ENCODE measurements around the gene SEC22A.

Gene SEC22A

GRCh38 chr3:123290107-123290930, 88.6 kb downstream of the SEC22A start:
- no peak for DNase-seq

- DNase-seq, result no peak
Measured at GRCh38 chr3:123290962-123291361, 89.2 kb downstream of the SEC22A start.

GRCh38 chr3:123291404-123291803, 89.7 kb downstream of the SEC22A start:
- no peak for DNase-seq

DNA sequence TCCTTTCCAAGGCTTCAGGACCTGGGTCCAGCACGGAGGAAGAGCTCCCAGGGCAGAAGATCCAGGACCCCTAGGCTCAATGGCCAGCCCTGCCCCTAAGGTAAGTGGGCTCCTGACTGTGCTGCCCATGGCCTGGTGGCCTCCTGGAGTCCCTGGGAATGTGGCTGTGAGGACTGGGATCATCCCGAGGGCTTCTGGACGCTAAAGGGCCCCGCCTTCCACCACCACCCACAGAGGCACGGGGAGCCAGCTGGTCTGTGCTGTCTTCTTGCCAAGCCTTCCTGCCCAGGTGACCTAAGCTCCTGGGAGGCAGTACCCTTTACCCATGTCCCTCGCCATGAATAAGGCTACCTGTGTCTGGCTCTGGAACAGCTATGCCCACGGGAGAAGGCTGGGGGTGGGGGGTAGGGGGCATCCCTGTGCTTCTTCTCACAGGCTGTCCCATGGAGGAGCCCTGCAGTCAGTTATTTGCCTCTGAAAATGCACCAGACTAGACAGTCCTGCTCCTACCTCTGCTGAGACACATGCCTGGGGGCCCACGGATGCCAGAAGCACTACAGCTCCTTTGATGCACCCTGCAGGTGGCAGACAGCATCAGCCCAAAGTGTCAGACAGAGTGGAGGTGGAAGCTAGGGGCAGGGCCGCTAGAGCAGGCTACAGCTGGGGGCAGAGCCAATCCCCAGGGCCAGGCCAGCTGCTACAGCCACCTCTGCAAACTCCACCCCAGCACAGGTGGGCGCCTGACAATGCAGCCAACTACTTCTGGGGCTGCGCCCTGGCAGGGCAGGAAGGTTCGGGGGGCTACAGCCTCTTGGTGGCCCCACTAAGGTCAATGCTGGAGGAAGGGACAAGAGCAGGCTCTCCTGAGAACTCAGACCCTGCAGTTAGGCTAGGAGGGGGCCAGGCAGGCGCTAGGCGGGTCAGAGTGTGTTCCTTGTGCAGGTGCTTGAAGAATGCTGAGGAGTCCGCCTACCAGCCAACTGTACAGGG, 90.9 kb downstream of the SEC22A start:
- DNase-seq, result no peak

DNA sequence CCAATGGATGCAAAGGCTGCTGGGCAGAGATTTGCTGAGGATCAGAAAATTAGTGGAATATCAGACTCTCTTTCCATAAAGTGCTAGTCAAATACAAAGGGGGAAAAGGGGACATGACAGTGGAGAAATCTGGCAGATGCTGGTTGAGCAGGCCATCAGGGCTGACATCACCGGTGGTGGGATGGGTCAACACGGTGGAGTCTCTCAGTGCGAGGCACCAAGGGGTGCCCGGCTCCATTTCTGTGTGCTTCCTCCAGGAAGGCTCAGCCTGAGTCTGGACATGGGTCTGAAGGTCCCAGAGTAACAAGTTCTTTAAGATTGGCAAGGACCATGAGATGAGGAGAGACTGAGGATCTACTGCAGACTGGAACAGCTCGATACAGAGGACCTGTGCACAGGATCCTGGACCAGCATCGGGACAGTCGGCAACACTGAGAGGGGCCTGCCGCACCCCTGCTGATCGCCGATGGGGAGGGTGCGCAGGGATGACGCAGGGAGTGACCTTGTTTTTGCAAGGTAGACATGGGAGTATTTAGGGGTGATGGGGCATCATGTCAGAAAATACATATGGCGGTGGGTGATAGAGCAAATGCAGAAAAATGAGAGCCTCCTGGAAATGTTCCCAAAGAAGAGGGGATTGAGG, 92.7 kb downstream of the SEC22A start:
- no peak for DNase-seq

DNA sequence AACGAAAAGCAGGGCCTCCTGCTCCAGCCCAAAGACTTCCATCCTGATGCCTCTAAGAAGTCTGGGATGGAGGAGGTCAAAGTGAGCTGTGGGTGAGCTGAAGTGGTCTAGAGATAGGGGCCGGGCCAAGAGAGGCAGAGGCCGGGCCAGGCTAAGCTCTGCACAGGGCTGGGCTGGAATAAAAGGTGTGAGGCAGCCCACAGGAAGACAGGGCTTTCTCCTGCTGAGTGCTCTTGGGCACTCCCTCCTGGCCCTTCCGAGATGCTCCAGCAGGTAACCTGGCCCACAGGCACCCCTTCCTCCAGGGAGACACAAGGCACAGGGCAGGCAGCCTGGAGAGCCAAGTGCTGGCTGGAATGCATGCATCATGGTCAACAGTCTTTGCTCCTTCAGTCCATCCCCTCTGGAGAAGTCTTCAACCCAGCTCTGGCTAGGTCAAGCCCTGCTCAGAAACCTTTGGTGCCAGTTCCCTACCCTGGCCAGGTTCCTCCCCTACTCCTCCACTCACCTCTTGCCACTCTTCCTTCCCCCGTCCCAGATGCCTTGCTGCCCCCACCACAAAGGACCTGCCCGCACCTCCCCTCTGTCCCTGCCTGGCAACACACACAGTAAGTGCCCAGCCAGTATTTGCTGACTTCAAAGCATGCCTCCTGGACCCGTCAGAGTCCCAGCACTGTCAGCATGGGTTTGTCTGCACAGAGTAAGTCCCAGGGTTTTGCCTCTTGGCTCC, 93.6 kb downstream of the SEC22A start:
- no peak for DNase-seq

- no peak for DNase-seq
Measured at GRCh38 chr3:123295901-123296250, 94.1 kb downstream of the SEC22A start.

DNA sequence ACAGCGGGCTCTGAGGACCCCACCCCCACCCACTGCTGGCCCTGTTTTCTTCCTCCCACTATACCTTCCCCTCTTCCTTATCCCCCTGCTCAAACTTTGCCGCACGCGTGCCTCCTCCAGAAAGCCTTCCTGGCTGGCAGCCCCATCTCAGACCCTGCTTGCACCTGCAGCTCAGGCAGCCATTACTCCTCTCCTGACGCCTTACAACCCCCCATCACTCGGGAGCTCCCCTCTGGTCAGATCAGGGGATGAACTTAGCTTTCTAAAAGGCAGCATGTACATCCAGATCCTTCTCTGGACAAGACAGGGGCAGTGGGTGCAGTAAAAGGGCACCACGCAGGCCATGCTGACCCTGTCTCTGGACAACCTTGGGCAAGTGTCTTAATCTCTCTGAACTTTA, 94.5 kb downstream of the SEC22A start:
- DNase-seq, result no peak

- DNase-seq, result no peak
Measured at GRCh38 chr3:123296836-123297626, 95.3 kb downstream of the SEC22A start.

DNA sequence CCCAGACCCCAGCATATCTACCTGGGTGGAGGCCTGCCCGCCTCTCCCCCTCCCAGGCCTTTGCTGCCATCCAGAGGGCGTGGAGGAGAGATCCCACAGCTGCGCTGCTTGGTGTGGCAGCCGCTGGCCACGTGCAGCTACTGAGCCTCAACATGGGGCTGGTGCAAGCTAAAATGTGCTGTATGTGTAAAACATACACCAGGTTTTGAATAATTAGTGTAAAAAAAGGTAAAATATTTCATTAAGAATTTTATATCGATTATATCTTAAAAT, 95.8 kb downstream of the SEC22A start:
- DNase-seq, result no peak

- no peak for DNase-seq
Measured at GRCh38 chr3:123298903-123299302, 97.2 kb downstream of the SEC22A start.

DNA sequence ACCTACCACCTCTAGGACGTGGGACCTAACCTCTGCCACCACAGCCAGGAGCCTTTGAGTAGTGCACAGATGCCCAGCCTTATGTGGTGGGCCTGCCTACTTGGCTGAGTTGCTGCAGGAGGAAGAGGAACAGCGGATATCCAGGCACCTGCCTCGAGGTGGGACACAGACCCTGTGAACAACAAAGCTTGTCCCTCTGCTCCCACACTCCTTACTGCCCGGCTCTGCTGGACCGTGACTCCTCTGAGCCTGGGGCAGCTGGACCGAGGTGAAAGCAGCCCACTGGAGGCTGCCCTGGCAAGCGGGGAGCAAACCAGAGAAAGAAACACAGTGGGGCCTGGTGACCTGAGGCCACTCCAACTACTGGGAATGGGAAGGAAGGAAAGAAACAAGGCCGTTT, 97.8 kb downstream of the SEC22A start:
- DNase-seq, result no peak

DNA sequence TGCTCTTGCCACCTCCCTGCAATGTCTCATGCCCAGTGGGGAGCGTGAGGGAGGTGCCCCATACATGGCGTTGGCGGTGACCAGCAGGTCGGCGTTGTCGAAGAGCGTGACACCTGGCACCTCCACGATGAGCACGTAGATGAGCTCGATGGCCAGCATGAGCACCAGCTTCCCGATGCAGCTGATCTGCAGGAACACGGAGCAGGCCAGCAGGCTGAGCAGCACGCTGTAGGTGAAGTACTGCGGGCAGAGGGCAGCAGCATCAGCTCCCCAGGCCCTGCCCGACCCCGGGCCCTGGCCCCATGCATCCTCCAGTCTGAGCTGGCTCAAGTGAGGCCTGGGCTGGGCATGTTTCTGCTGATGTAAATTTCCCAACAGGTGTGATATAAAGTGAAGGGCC, 98.3 kb downstream of the SEC22A start:
- no peak for DNase-seq

DNA sequence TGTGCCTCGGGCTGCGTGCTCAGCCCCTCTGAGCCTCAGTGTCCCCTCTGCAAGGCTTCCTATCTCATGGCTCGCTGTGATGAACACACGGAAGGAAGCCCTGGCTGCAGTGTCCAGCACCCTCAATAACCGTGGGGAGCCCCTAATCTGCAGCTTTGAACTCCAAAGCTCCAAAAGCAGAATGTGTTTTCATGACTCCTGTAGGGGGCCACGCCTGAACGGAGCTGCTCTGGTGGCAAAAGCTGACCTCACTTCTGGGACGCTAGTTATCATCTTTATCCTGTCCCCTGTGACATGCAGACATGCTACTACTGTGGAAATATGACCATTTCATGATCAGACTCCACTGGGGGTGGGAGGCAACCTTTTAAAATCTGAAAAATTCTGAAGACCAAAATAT, 98.8 kb downstream of the SEC22A start:
- DNase-seq, result no peak

DNA sequence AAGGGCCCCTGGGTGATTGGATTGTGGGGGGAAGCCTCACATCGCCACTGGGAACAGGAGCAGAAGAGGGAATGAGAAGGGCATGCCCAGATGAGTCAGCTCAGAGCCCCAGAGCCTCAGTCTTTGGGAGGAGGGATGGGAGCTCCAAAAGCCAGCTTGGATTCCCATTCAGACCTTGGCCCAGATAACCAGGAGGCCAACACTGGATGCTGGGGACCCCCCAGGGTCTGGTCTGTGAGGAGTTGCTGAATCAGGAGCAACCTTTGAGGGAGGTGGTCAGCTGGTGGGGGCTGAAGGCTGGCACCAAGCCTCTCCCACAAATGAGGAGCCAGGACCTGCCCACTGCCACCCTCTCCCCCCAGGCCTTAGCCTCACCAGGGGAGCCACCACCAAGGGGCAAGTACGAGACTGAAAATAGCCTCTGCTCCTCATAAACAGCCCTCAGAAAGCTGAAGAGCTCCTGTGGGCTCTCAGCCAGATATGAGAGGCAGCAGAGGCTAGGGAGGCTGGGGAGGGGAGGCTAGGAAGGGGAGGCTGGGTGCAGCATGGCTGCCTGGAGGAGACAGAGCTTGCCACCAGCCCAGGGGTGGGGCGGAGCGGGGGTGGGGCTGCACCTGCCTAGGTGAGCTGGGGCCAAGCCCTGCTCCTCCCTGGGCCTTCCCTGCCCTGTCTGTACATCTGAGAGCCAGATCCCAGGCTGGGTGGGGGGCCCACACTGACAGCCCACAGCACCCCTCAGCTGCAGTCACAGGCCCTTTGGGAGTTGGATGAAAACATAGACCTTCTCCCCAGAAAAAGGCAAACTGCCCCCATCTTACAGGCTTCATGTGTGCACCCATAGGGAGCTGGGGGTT, 99.8 kb downstream of the SEC22A start:
- no peak for DNase-seq

DNA sequence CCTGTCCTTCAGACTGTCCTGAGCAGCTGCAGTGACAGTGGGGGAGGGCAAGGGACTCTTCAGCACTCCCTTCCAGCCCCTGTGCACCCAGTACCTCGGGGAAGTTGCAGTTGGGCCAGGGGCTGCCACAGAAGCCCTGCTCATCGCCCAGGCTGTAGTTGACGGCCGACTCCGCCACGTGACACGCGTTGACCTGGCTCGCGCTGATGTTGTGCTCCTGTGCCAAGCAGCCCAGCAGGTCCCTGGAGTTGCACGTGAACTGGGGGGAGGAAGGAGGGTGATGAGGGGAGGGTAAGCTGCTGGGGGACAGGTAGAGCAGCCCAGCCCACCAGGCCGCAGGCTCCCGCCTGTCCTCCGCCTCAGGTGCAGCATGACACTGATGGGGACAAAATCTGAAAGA, 101.2 kb downstream of the SEC22A start:
- no peak for DNase-seq

DNA sequence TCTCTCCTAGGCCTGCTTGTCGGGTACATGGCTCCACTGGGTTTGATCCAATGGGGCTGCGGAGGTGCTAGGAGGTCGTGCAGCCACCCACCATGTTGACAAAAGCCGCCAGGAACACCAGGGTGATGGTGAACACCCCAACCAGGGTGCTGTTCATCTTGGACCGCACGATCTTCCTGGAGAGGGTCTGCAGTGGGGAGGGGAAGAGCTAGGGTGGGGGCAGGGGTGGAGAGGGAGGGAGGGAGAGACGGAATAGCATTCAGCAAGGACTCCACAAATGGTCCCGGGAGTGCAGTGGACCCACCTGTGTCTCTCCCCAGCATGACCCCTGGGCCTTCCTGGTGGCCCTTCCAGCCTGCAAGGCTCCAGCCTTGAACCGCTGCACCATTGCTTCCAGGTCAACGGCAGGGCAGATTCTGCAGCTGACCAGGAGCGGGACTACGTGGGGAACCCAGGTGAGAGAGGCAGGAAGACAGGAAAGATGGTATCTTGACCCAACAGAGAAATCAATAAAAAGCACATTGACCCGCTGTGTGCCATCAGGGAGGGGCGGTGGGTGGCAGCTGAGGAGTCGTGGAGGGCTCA, 102.3 kb downstream of the SEC22A start:
- no peak for DNase-seq

DNA sequence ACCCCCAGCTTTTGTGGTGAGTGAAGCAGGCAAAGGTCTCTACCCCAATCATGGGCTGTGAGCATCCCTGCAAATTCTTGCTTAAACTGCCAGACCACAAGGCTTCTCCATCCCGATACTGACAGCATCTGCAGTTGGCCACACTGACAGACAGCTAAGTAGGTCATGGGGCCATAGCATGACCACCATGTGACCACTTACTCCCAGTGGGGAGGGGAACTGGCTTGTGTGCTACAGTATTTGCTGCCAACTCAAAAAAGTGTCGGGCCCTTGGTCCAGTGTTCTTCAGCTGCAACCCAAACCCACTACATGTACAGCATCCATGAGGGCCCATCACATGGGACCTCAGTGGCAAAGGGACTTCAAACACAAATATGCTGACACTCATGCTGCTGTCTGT, 103.4 kb downstream of the SEC22A start:
- DNase-seq, result no peak

- no peak for DNase-seq
Measured at GRCh38 chr3:123307064-123307463, 105.3 kb downstream of the SEC22A start.

GRCh38 chr3:123310186-123310585, 108.4 kb downstream of the SEC22A start:
- DNase-seq, result no peak

DNA sequence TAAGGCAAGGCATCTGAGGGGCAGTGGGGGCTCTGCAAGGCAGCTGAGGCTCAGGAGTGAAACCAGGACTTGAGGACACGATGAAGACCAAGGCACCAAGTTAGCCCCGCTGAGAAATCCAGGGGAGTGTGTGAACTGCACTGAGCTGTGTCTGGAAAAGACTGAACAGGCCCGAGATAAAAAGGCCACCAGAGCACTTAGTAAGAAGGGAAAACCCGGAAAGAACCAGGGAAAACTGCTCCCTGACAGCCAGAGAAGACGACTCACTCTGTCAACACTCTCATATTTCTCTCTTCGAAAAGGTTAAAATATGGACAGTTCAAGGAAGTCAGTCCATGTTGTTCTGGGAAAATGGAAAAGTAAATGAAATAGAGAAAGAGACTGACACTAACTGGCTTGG, 109.0 kb downstream of the SEC22A start:
- no peak for DNase-seq

Data from SIG-M5 (cell line).